SKM-1 treated with dmso at 0.1 percent for 144 hours (cell line): Measurements from ENCODE around the gene BPGM.
"Not testable (repeated sequence)": the region's sequence is repeated elsewhere in the genome, so short reads cannot be mapped to it uniquely, and the experiment has no call there.

Experiments used
- DNase-seq: peaks from one replicate; lab custom pipeline; 2025; ENCODE audit not compliant: unreplicated experiment; lab: John Stamatoyannopoulos, UW

BPGM gene

DNA sequence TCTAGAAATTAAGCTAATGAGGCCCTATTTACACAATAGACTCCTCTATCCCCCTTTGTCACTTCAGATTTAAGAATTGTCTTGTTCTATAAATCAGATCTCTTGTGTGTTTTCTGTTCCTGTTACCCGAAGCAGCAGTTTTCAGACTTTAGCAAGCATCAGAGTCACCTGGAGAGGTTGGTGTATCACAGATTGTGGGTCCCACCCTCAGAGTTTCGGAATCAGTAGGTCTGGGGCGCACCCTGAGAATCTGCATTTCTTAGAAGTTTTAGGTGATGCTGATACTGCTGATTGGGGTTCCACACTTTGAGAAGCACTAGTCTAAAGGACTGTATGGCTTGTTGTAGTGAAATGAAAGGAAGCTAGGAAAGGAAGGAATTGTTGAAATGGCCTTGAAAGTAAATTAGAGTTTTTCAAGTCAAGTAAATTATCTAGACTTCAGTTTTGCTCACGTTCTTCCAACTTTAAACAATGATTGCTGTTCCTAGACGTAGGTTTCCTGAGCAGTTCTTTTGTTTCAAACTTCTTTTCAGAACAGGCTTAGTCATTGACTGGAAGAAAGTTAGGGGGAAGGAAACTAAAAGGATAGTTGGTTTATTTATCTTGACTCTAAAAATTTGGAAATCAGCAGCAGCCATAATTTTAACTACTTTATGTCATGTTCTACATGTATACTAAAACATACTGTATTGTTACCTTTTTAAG is 15.7 kb downstream of the BPGM start:
- DNase-seq = no peak

DNA sequence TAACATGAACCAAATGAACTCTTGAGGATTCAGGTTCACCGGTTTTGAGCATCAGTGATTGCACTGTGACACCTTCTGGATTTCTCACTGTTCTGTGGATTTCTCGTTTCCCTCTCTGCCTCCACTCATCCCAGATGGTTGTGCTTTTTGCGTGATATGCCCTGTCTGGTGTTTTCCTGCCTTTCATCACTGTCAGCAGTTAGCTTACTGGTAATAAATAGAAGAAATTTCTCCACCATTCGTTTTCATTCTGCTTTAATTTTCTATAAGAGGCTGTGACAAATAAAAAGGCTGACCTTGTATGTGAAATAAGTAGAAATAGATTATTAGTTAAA is 16.2 kb downstream of the BPGM start:
- DNase-seq = no peak

GRCh38 chr7:134665045-134665444 is 18.4 kb downstream of the BPGM start:
- DNase-seq = not testable (repeated sequence)

- DNase-seq = no peak
Observed at GRCh38 chr7:134667899-134668298, 21.2 kb downstream of the BPGM start.

DNA sequence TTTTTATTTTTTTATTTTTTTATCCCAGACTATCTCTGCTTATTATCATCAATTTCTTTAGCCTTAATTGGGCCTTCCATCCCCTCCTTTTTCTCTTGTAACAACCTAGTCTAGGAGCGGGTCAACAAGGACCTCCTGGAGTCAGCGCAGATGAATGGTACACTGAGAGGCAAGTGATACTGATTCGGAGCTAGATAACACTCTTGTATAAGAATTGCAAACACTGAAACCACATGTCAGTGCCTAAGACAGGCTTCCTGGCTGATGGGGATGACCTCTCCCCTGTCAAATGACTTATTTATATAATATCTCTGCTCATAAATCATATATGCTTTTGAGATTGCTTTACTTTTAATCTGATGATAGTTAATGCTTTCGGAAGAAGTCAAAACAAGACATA is 22.7 kb downstream of the BPGM start:
- DNase-seq = no peak

DNA sequence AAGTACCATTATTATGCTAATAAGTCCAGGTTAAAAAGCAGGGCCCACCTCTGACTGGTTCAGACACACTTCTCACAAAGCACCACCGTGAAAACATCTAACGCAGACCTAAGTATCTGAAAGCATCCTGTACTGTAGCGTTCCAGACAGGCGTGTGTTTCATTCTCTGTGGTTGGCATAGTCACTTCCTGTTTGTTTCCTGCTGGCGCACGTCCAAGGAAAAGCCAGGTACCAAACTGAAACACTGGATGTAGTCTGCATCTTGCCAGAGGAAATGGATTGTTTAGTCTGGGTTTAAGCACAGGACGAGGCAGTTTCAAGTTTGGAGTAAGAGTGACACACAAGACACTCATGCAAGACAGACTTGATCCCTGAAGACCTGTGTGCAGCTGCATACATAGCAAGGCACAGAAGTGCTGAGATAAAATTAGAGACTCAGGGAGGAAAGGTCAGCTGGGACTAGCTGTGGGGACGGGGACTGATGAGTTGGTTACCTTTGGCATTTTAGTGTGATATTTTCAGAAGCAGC is 23.3 kb downstream of the BPGM start:
- DNase-seq = no peak

DNA sequence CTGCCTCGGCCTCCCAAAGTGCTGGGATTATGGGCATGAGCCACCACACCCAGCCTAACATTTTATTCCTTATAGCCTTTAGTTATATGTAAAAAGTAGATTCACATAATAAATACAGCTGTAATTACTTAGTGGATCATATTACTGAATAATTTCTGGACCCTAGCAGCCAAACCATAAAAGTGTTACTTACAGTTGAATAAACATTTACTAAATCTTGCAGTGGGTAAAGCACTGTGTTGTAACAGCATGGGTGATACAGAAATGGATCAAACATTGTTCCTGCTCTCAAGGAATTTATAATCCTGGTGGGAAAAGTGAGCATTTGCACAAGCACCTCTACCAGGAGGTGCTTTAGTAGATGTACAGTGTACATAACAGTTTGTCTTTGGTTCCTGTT is 25.0 kb downstream of the BPGM start:
- DNase-seq = no peak

GRCh38 chr7:134674424-134674823 is 27.8 kb downstream of the BPGM start:
- DNase-seq = no peak

DNA sequence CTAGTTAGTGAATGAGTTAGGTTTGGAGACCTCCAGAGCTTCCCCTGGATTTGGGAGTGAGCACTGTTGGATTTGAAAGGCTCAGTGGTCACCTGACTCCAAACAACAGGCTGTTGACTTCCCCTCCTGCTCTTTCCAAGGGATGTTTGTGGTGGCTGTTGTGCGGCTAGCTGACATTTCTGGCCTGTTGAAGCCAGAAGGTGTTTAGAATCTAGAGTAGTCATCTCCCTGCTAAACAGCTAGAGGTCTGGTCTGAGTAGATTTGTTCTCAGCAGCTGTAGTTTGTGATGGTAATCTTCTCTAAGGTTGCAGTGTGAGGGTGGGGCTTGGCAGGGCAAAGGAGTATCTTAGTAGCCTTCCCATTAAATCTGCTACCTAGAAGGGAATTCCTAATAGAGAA is 30.1 kb downstream of the BPGM start:
- DNase-seq = no peak

DNA sequence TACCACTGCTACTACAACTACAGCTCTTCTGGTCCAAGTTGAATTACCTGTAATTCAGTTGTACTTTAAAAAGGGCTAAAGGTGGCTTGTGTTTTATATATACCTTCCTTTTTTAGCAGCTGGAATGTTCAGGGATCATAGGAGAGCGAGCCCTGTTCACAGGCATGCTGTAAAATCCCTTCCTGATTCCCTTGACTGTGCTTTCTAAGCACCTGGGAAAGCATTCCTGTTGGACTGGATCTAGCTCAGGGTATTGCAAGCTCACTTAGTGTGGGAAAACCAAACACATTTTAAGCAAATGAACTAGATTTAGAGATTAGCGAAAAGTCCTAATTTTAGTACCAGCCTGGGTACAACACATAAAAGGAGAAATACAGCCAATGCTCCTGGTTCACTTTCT is 31.5 kb downstream of the BPGM start:
- no peak for DNase-seq

DNA sequence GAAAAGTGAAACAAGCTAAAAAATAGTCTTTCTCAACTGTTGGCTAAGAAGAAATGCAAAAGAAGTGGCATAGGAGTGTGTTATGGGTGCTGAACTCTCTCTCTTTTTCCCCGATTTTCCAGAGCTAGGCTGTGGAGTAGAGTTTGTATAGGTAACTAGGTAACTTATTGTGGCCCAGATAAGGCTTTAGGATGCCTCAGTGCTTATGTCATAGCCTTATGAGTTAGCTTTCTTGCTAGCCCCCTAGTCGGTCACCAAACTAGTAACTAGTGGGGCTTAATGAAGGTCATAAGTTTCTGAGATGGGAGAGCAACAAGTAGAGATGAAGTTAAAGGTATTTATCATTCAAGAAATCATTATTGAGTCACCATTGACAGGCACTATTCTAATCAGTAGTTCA is 32.4 kb downstream of the BPGM start:
- DNase-seq = no peak

- DNase-seq = no peak
Observed at GRCh38 chr7:134684165-134684564, 37.5 kb downstream of the BPGM start.

- no peak for DNase-seq
Observed at GRCh38 chr7:134685250-134685649, 38.6 kb downstream of the BPGM start.

GRCh38 chr7:134686786-134687185 is 40.1 kb downstream of the BPGM start:
- DNase-seq = no peak

DNA sequence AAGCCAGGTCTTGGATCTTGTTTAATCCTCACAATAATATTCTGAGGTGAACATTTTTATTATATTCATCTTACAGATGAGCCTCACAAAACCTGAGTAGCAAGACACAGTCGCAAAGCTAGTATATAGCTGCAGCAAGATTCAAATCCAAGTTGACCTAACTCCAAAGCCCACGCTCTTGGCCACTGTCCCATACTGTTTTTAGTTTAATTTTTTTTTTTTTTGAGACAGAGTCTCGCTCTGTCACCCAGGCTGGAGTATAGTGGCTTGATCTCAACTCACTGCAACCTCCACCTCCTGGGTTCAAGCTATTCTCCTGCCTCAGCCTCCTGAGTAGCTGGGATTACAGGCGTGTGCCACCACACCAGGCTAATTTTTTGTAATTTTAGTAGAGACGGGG is 42.9 kb downstream of the BPGM start:
- DNase-seq = not testable (repeated sequence)

GRCh38 chr7:134690016-134690415 is 43.4 kb downstream of the BPGM start:
- no peak for DNase-seq

DNA sequence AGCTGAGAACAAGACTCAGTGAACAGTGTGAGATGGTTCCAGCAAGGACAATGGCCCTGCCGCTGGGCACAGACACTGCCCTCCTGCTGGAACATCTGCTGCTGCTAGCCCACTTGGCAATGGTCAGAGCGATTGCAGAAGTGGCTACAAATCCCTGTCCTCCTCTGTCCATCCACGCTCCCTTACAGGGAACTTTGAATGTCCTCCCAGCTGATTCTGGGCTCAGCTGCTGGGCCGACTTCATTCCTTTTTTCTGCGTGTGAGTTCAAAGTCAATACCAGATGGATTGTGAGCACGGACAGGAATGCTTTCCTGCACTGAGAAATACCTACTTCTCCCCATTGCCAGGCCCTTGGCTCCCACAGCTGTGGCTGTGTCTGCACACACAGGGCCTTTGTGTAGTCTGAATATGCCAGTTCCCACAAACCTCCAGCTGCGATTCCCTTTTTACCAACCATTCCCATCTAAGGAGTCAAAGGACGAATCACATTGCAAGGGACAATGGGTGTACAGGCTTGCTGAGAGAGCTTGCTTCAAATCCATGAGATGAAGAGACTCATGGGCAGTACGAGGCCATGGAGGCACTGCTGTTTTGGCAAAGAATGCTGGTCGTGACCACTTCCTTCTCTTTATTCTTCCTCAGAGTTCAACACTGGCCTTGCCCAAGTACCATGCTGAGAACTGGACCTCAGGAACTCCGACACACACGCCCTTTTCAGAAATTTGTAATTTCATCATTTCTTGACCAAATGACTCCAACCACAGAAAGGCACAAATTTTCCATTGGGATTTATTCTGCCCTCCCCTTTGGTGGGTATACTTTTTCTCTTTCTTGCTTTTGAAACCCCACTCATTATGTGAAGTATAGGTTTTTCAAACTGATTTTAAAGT is 44.2 kb downstream of the BPGM start:
- DNase-seq = no peak

GRCh38 chr7:134691546-134692343 is 45.1 kb downstream of the BPGM start:
- DNase-seq = no peak

DNA sequence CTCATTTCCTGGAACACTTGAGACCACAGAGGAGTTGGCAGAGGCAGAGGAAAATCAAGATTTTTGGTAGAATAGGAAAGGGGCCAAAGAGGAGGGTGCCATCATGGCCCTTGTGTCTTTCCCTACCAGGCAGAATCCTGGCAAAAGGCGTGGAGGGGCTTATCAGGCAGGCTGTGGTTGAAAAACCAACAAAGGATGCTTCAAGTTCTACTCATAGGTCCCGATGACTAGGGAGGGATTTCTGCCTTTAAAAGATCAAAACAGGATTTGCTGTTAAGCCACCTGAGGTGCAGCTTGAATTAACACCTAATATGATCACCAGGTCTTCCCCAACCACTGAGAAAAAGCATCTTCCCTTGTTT is 45.7 kb downstream of the BPGM start:
- DNase-seq = no peak

GRCh38 chr7:134693256-134693655 is 46.6 kb downstream of the BPGM start:
- DNase-seq = no peak

DNA sequence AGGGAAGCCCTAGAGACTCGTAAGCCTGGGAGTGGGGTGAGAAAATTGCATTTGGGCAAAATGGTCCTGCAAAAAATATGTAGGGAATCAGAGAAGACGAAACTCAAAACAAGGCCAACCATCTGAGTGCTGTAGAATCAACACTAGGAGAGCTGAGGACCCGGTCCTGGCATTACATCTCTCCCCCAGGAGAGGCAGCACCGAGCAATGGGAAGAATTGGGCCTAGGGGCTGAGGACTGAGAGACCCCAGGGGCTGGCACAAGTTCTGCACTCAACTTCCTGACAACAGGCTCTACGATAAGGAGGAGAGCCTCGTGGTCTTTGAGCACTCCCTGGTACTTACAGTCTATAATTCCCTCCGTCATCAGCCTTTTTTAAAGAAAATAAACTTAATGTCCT is 47.6 kb downstream of the BPGM start:
- DNase-seq = no peak

DNA sequence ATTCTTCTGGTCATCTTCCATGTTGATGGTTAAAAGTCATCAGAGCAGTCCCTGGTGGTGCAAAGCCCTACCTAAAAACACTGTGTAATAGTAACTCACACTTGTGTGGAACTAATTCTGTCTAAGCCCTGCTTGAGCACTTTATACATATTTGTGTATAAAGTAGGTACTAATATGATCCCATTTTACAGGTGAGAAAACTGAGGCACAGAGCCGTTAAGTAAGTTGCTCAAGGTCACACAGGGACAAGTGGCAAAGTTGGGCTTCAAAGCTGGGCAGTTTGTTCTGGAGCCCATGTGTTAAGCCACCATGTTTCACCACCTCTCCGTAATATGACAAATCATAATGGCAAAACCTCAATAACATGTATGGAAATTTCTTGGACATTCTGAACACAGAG is 48.1 kb downstream of the BPGM start:
- no peak for DNase-seq
